GM23248 (cell line): ENCODE measurements around the gene ECI2. TPM values are rescaled to one million over a fixed set of nuclear protein-coding genes. Genes with fewer than 3 reads are reported as not detected.

ENCODE experiments used
- DNase-seq: peaks from one replicate; pipeline ENCODE4 v3.0.0-alpha.2; 2015
- H2AFZ ChIP-seq: fragments of 200-600 bp; sonication (generic); 2 replicates; pipeline ENCODE4 v1.6.1; 2016; ENCODE audit warnings: antibody characterized with exemption
- H3F3A ChIP-seq: fragments of 200-600 bp; sonication (generic); 2 replicates; pipeline ENCODE4 v1.6.1; 2016; ENCODE audit warnings: mild to moderate bottlenecking, antibody characterized with exemption, mixed run types; ENCODE audit not compliant: insufficient read depth
- H3K27ac ChIP-seq: fragments of 200-600 bp; sonication (generic); 2 replicates; pipeline ENCODE4 v1.5.1; 2016; ENCODE audit warnings: mild to moderate bottlenecking
- H3K27me3 ChIP-seq: fragments of 200-600 bp; sonication (generic); replicated peaks from 2 replicates; pipeline ENCODE4 v1.6.1; 2016; ENCODE audit warnings: mild to moderate bottlenecking; ENCODE audit not compliant: insufficient read depth
- H3K36me3 ChIP-seq: fragments of 200-600 bp; sonication (generic); 2 replicates; pipeline ENCODE4 v1.6.1; 2016; ENCODE audit warnings: low read depth, mild to moderate bottlenecking
- H3K4me1 ChIP-seq: fragments of 200-600 bp; sonication (generic); 2 replicates; pipeline ENCODE4 v1.6.1; 2016; ENCODE audit warnings: mild to moderate bottlenecking; ENCODE audit not compliant: insufficient read depth
- H3K4me2 ChIP-seq: fragments of 200-600 bp; sonication (generic); one replicate; pipeline ENCODE4 v1.6.1; 2016; ENCODE audit warnings: mild to moderate bottlenecking; ENCODE audit not compliant: unreplicated experiment
- H3K4me3 ChIP-seq: fragments of 200-600 bp; sonication (generic); 2 replicates; pipeline ENCODE4 v1.5.1; 2016; ENCODE audit warnings: mild to moderate bottlenecking
- H3K79me2 ChIP-seq: fragments of 200-600 bp; sonication (generic); 2 replicates; pipeline ENCODE4 v1.6.1; 2016; ENCODE audit warnings: mild to moderate bottlenecking; ENCODE audit not compliant: insufficient read depth
- H3K9ac ChIP-seq: fragments of 200-600 bp; sonication (generic); 2 replicates; pipeline ENCODE4 v1.6.1; 2016; ENCODE audit warnings: mild to moderate bottlenecking
- H3K9me2 ChIP-seq: fragments of 200-600 bp; sonication (generic); 2 replicates; pipeline ENCODE4 v1.6.1; 2016; ENCODE audit warnings: mixed run types, mild to moderate bottlenecking, moderate library complexity; ENCODE audit not compliant: insufficient read depth
- H3K9me3 ChIP-seq: fragments of 200-600 bp; sonication (generic); one replicate; pipeline ENCODE4 v1.6.1; 2017; ENCODE audit warnings: low read depth
- H4K20me1 ChIP-seq: fragments of 200-600 bp; sonication (generic); 2 replicates; pipeline ENCODE4 v1.6.0; 2016; ENCODE audit not compliant: insufficient read depth
- EZH2 ChIP-seq: fragments of 200-600 bp; sonication (generic); IDR thresholded peaks from 2 replicates; pipeline ENCODE4 v1.6.1; 2018; ENCODE audit warnings: antibody characterized with exemption, mild to moderate bottlenecking; ENCODE audit not compliant: insufficient read depth, poor library complexity, severe bottlenecking
- EZH2phosphoT487 ChIP-seq: fragments of 200-600 bp; sonication (generic); IDR thresholded peaks from 2 replicates; pipeline ENCODE4 v1.6.1; 2018; ENCODE audit warnings: antibody characterized with exemption, moderate library complexity, mild to moderate bottlenecking, low read depth; ENCODE audit not compliant: insufficient read depth
- WGBS, 2 experiments: methylation state at CpG; one replicate each; pipeline ENCODE4 v1.1.6; 2015 to 2017; ENCODE audit warnings: low lambda C conversion rate in 2 of 2, low coverage in 1 of 2; ENCODE audit errors: missing lambda C conversion rate in 2 of 2; 5-methylcytosine and 5-hydroxymethylcytosine counted together
- in situ Hi-C: fragments of 300-500 bp; cut with MboI; formaldehyde crosslinking; loops from 2 replicates; pipeline ENCODE4 v1.15.0; 2020
- polyA plus RNA-seq: library from polyadenylated mRNA; unstranded; fragments of >200 nt; fragmentation: Nextera tagmentation; extraction: Ambion mirVana; gene quantifications from 2 replicates; pipeline ENCODE4 v1.2.1, GENCODE V29; 2016
- total RNA-seq: library from RNA; depleted of rRNA; stranded (reverse); fragments of >200 nt; shearing (Covaris generic); gene quantifications from 2 replicates; pipeline ENCODE4 v1.2.3, GENCODE V29; 2014

ECI2 gene
- total and polyA plus RNA-seq, 2 experiments from 2014 or later = 116 to 134 TPM

DNA sequence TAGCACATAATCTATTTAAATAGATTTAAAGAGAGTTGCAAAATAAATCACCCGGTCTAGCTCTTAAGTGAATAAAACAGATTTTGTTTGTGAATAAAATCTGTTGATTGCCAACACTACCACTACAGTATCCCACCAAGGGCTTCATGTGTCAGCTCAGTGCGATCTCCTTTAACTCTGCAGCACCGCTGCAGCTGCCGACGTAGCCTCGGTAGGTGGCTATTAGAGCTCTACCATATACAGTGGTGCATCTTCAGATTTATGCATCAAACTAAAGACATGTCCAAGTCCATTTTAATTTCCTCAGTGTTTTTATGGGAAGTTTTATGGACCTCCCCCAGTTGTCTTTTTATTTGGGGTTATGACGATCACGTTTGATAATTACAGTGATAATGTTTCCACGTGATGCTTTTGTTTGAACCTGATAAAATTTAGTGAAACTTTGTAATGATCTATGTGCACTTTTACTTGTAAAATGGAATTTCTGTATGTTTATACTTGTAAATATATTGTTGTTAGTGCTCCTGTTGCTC is 26.7 kb downstream of the ECI2 start:
- TF ChIP-seq EZH2 (no peak), EZH2phosphoT487 (no peak)
- Histone ChIP-seq H3K27ac (no peak overlapping the region), H3K36me3 (no peaks in the 10 kb centered on the region), H4K20me1 (no peaks in the 10 kb centered on the region), H3K9me2 (no peaks in the 10 kb centered on the region), H3K79me2 (no peaks in the 10 kb centered on the region), H3F3A (no peaks in the 10 kb centered on the region), H3K9ac (no peak overlapping the region), H3K27me3 (no peaks in the 10 kb centered on the region), H3K4me2 (no peak overlapping the region), H2AFZ (peak overlapping the region; percentile 12; the same call in 1 of the 2 replicates), H3K9me3 (peaks cover 3% of the 10 kb centered on the region), H3K4me3 (no peak overlapping the region), H3K4me1 (peaks cover 2% of the 10 kb centered on the region)
- in situ Hi-C loops = no loop called here
- WGBS, 2 experiments = 75 to 76% methylated on average over 9 of the region's 9 CpGs
- DNase-seq = no peak

DNA sequence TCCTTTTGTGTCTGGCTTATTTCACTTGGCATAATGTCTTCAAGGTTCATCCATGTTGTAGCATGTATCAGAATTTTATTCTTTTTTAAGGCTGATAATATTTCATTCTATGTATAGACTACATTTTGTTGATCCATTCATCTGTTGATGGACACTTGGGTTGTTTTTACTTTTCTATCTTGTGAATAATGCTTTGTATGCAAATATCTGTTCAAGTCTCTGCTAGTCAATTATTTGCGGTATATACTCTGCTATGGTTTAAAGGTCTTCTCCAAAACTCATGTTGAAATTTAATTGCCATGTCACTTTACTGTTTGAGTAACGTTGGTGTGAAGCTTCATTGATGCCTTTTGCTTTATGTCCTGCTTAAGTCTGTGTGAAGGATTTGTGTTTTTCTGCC is 27.5 kb downstream of the ECI2 start:
- Histone ChIP-seq H3K4me3 (no peak overlapping the region), H3K36me3 (no peaks in the 10 kb centered on the region), H3K4me1 (no peaks in the 10 kb centered on the region), H3K9ac (no peak overlapping the region), H3K9me3 (peaks cover 3% of the 10 kb centered on the region), H3K27ac (no peak overlapping the region), H2AFZ (peak overlapping the region; percentile 12; the same call in 1 of the 2 replicates), H3K79me2 (no peaks in the 10 kb centered on the region), H3F3A (no peaks in the 10 kb centered on the region), H3K4me2 (no peak overlapping the region), H3K9me2 (no peaks in the 10 kb centered on the region), H4K20me1 (no peaks in the 10 kb centered on the region), H3K27me3 (no peaks in the 10 kb centered on the region)
- TF ChIP-seq EZH2 (no peak), EZH2phosphoT487 (no peak)
- in situ Hi-C loops = no loop called here
- no peak for DNase-seq
- whole genome bisulfite sequencing, 2 experiments = 30 to 37% methylated on average over 2 of the region's 2 CpGs

DNA sequence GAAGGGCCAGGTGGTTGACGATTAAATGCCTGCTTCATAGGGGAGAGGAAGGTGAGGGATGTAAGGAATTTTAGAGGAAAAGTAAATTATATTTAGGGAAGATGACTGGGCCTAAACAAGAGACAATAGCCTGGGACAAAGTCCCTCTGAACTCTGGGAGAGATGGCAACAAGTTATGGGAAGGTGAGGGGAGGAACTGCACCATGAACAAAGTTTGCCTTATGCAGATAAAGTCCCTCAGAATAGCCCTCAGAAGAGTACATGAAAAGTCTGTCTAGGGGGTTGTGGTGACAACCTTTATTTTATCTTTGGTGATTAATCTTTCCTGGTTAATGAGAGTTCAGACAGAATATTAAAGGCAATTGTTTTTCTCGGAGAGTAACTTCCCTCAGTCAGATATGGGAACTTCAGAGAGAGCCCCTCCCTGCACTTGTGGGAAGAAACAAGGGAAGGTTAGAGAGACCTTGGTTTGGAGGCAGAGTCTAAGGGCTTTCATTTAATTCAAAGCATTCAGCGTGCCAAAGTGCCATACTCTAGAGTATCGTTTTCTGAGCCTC is 29.3 kb downstream of the ECI2 start:
- Histone ChIP-seq H4K20me1 (no peaks in the 10 kb centered on the region), H3K9ac (no peak overlapping the region), H3K4me3 (no peak overlapping the region), H3K9me2 (no peaks in the 10 kb centered on the region), H3K79me2 (no peaks in the 10 kb centered on the region), H3K27ac (no peak overlapping the region), H3K27me3 (no peaks in the 10 kb centered on the region), H3K9me3 (no peaks in the 10 kb centered on the region), H3K4me1 (no peaks in the 10 kb centered on the region), H3K36me3 (no peaks in the 10 kb centered on the region), H3K4me2 (no peak overlapping the region), H2AFZ (no peak overlapping the region), H3F3A (no peaks in the 10 kb centered on the region)
- in situ Hi-C loops = no loop called here
- WGBS, 2 experiments = 83 to 85% methylated on average over 4 of the region's 4 CpGs
- no peak for TF ChIP-seq EZH2
- no peak for TF ChIP-seq EZH2phosphoT487
- DNase-seq = no peak

DNA sequence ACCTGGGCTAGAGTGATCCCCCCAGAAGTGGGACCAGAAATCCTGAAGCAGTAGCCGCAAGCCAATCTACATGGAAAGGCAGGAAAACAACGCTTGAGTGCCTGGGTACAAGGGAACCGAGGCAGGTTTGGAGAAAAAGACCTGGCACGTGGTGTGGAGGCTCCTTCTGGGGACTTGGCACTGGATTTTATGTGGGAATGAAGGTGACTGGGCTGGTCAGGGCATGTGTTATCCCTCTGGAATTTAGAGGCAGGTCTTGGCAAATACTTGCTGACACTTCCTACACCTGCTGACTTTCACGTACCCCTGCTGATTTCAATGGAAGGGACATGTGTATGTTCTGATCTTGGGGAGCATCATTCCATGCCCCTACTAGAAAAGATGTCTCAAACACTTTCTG is 31.4 kb downstream of the ECI2 start:
- no peaks in the 10 kb centered on the region for H3K9me2 ChIP-seq
- H3K4me1 ChIP-seq = no peaks in the 10 kb centered on the region
- H4K20me1 ChIP-seq = no peaks in the 10 kb centered on the region
- no peak overlapping the region for H3K9ac ChIP-seq
- no peak overlapping the region for H2AFZ ChIP-seq
- H3K4me2 ChIP-seq = no peak overlapping the region
- in situ Hi-C loops = no loop called here
- no peak for TF ChIP-seq EZH2
- no peak for TF ChIP-seq EZH2phosphoT487
- H3F3A ChIP-seq = no peaks in the 10 kb centered on the region
- no peaks in the 10 kb centered on the region for H3K79me2 ChIP-seq
- WGBS, 2 experiments = 63 to 67% methylated on average over 5 of the region's 5 CpGs
- no peaks in the 10 kb centered on the region for H3K36me3 ChIP-seq
- H3K27me3 ChIP-seq = no peaks in the 10 kb centered on the region
- no peaks in the 10 kb centered on the region for H3K9me3 ChIP-seq
- no peak overlapping the region for H3K4me3 ChIP-seq
- H3K27ac ChIP-seq = no peak overlapping the region
- no peak for DNase-seq
